Upper lobe of left lung (tissue), 4 donors: ENCODE measurements around the gene TAF1B.

Source experiments
- EP300 ChIP-seq, 4 donors: sonication (generic); formaldehyde crosslinking; IDR thresholded peaks; one replicate each; pipeline ENCODE4 v1.5.1; 2017; ENCODE audit warnings: antibody characterized with exemption in 4 of 4, control low read depth in 2 of 4
- POLR2A ChIP-seq, 4 donors: fragments of 450-650 bp; IDR thresholded peaks; one replicate each; pipeline ENCODE4 v1.5.1; 2016 to 2017; ENCODE audit warnings: antibody characterized with exemption in 4 of 4, mild to moderate bottlenecking in 2 of 4
- TF ChIP-seq, protein P1 (sequence below), 6 experiments: fragments of 450-650 bp in 4 of 6; fragments of 200-600 bp in 2 of 6; sonication (generic) in 2 of 6; IDR thresholded peaks; one replicate each; pipeline ENCODE4 v1.5.1; 2016 to 2019; ENCODE audit warnings: antibody characterized with exemption in 6 of 6

- TF ChIP-seq EP300 (IDR thresholded peaks at IDR 0.05) (no peak), POLR2A (IDR thresholded peaks at IDR 0.05) (no peak)
- TF ChIP-seq, protein P1, sequence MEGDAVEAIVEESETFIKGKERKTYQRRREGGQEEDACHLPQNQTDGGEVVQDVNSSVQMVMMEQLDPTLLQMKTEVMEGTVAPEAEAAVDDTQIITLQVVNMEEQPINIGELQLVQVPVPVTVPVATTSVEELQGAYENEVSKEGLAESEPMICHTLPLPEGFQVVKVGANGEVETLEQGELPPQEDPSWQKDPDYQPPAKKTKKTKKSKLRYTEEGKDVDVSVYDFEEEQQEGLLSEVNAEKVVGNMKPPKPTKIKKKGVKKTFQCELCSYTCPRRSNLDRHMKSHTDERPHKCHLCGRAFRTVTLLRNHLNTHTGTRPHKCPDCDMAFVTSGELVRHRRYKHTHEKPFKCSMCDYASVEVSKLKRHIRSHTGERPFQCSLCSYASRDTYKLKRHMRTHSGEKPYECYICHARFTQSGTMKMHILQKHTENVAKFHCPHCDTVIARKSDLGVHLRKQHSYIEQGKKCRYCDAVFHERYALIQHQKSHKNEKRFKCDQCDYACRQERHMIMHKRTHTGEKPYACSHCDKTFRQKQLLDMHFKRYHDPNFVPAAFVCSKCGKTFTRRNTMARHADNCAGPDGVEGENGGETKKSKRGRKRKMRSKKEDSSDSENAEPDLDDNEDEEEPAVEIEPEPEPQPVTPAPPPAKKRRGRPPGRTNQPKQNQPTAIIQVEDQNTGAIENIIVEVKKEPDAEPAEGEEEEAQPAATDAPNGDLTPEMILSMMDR (IDR thresholded peaks at IDR 0.05) = no peak
Measured at GRCh38 chr2:9797086-9797485, 46.2 kb upstream of the TAF1B start.
